Lower leg skin (tissue), 3 donors: ENCODE results near the gene CXCR5.

Experiments used
- POLR2A ChIP-seq, 2 donors: fragments of 450-650 bp; IDR thresholded peaks; one replicate each; pipeline ENCODE4 v1.6.1; 2016 to 2017; ENCODE audit warnings: antibody characterized with exemption in 2 of 2, mild to moderate bottlenecking in 1 of 2, moderate library complexity in 1 of 2
- TF ChIP-seq, protein P1 (sequence below), 3 donors: fragments of 450-650 bp; IDR thresholded peaks; one replicate each; pipeline ENCODE4 v1.5.1; 2016; ENCODE audit warnings: antibody characterized with exemption in 3 of 3, mild to moderate bottlenecking in 3 of 3, moderate library complexity in 2 of 3

DNA sequence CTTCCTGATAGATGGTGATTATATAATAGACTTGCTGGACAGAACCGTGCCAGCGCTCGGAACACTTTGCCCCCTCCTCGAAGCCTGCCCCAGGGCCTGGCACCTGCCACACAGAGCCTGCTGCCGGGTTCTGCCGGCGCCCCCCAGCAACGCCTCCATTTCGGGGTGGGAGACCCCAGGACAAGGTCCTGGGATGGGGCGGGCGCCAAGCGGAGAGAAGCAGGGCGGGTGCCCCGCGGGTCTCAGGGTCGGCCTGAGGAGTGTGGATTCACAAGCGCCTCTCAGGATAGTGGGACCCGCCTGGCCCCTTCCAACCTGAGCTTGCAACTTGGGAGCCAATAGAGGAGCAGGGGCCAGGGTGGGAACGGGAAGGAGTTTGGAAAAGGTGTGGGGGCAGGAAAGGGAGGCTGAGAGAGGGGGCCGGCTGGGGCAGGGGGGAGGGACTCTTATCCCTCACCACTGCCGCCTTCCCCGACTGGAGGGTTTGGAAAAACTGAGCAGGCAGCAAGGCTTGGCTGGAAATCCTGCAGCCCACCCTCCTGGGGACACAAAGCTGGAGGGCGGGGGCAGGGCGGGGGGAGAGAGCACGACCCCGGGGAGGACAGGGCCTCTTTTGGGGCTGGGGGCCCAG is 45.3 kb downstream of the CXCR5 start:
- TF ChIP-seq, protein P1, sequence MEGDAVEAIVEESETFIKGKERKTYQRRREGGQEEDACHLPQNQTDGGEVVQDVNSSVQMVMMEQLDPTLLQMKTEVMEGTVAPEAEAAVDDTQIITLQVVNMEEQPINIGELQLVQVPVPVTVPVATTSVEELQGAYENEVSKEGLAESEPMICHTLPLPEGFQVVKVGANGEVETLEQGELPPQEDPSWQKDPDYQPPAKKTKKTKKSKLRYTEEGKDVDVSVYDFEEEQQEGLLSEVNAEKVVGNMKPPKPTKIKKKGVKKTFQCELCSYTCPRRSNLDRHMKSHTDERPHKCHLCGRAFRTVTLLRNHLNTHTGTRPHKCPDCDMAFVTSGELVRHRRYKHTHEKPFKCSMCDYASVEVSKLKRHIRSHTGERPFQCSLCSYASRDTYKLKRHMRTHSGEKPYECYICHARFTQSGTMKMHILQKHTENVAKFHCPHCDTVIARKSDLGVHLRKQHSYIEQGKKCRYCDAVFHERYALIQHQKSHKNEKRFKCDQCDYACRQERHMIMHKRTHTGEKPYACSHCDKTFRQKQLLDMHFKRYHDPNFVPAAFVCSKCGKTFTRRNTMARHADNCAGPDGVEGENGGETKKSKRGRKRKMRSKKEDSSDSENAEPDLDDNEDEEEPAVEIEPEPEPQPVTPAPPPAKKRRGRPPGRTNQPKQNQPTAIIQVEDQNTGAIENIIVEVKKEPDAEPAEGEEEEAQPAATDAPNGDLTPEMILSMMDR (IDR thresholded peaks at IDR 0.05): no peak
- TF ChIP-seq POLR2A (IDR thresholded peaks at IDR 0.05): no peak
